ENCODE results near the gene ELFN2. TPM values are rescaled to one million over a fixed set of nuclear protein-coding genes. Genes with fewer than 3 reads are reported as not detected.
A peak's percentile ranks its signal among the peaks of the same experiment; 100 is the strongest.

Gene ELFN2
- total RNA-seq, 1 donor from 2014 or later, result 0.82 TPM

DNA sequence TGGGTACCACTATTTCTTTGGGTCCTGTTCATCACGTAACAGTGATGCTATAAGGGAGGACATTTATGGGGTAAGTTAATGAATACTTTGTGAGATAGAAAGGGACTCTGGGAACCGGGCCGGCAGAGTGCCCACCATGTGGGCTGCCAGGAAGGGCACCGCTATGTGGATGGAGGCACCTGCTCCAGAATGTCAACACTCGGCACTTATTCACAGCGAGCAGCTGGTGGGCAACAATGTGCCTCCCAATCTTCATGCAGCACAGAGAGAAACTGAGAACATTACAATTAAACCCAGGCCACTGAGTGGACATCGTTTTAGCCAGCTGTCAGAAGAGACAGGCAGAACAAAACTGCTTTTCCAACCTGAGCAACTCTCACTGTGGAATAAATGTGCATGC is 15.8 kb upstream of the ELFN2 start:
- H3K36me3 Mint-ChIP-seq, result no peaks in the 10 kb centered on the region
- H3K4me3 Mint-ChIP-seq, result no peak overlapping the region
- H3K9me3 ChIP-seq (ENCODE audit: low read depth), result no peaks in the 10 kb centered on the region
- H3F3A ChIP-seq (ENCODE audit: low read depth), result no peaks in the 10 kb centered on the region
- no peaks in the 10 kb centered on the region for H4K20me1 ChIP-seq (ENCODE audit: low read depth)
- no peaks in the 10 kb centered on the region for H3K79me2 ChIP-seq (ENCODE audit: low read depth)
- no peaks in the 10 kb centered on the region for H3K4me1 ChIP-seq
- H3K27ac Mint-ChIP-seq, result peak overlapping the region; percentile 63
- peaks cover 10% of the 10 kb centered on the region for H3K27me3 Mint-ChIP-seq (ENCODE audit: insufficient read depth, low read depth)
- TF ChIP-seq, protein P1, sequence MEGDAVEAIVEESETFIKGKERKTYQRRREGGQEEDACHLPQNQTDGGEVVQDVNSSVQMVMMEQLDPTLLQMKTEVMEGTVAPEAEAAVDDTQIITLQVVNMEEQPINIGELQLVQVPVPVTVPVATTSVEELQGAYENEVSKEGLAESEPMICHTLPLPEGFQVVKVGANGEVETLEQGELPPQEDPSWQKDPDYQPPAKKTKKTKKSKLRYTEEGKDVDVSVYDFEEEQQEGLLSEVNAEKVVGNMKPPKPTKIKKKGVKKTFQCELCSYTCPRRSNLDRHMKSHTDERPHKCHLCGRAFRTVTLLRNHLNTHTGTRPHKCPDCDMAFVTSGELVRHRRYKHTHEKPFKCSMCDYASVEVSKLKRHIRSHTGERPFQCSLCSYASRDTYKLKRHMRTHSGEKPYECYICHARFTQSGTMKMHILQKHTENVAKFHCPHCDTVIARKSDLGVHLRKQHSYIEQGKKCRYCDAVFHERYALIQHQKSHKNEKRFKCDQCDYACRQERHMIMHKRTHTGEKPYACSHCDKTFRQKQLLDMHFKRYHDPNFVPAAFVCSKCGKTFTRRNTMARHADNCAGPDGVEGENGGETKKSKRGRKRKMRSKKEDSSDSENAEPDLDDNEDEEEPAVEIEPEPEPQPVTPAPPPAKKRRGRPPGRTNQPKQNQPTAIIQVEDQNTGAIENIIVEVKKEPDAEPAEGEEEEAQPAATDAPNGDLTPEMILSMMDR (IDR thresholded peaks at IDR 0.05), result no peak
- no peak for TF ChIP-seq EZH2 (IDR thresholded peaks at IDR 0.05)
- TF ChIP-seq EZH2phosphoT487 (IDR thresholded peaks at IDR 0.05), result no peak
- H3K36me3 ChIP-seq, result no peaks in the 10 kb centered on the region
- H3K27ac ChIP-seq, result no peak overlapping the region
- H3K4me2 ChIP-seq, result no peak overlapping the region
- H3K27me3 ChIP-seq, result no peaks in the 10 kb centered on the region
- H3K4me1 Mint-ChIP-seq, result peaks cover 15% of the 10 kb centered on the region
- no peak overlapping the region for H3K4me3 ChIP-seq
- no peaks in the 10 kb centered on the region for H3K9me3 Mint-ChIP-seq
- DNase-seq (ENCODE audit: low spot score), result no peak
- no peak overlapping the region for H3K9ac ChIP-seq
- H2AFZ ChIP-seq (replicated peaks), result no peak overlapping the region

DNA sequence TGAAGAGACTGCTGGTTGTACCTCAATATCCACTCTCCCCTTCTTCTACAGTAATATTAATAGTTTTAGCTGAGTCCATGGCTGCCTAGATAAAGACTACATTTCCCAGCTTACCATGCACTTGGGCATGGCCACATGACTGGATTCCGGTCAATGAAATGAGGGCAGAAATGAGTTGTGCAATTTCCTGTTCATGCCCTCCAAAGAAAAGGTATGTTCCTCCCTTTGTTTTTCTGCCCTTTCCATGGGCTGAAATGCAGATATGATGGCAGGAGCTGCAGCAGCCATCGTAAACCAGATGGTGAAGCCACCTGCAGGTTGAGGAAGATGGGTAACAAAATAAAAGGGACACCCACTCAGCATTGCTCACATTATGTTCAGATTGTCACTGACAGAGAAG is 15.3 kb upstream of the ELFN2 start:
- Mint-ChIP-seq H3K27ac (no peak overlapping the region), H3K4me3 (no peak overlapping the region), H3K4me1 (peaks cover 13% of the 10 kb centered on the region), H3K27me3 (ENCODE audit: insufficient read depth, low read depth) (peaks cover 9% of the 10 kb centered on the region), H3K9me3 (no peaks in the 10 kb centered on the region), H3K36me3 (no peaks in the 10 kb centered on the region)
- no peak overlapping the region for H3K4me2 ChIP-seq
- H3K36me3 ChIP-seq, result no peaks in the 10 kb centered on the region
- no peaks in the 10 kb centered on the region for H3K79me2 ChIP-seq (ENCODE audit: low read depth)
- no peak overlapping the region for H3K27ac ChIP-seq
- no peaks in the 10 kb centered on the region for H3K9me3 ChIP-seq (ENCODE audit: low read depth)
- no peaks in the 10 kb centered on the region for H3F3A ChIP-seq (ENCODE audit: low read depth)
- no peak overlapping the region for H3K4me3 ChIP-seq
- H3K9ac ChIP-seq, result no peak overlapping the region
- H4K20me1 ChIP-seq (ENCODE audit: low read depth), result no peaks in the 10 kb centered on the region
- TF ChIP-seq EZH2phosphoT487 (IDR thresholded peaks at IDR 0.05), result no peak
- TF ChIP-seq, protein P1 (IDR thresholded peaks at IDR 0.05), result no peak
- no peak for TF ChIP-seq EZH2 (IDR thresholded peaks at IDR 0.05)
- no peaks in the 10 kb centered on the region for H3K27me3 ChIP-seq
- no peak overlapping the region for H2AFZ ChIP-seq (replicated peaks)
- H3K4me1 ChIP-seq, result no peaks in the 10 kb centered on the region
- no peak for DNase-seq (ENCODE audit: low spot score)

DNA sequence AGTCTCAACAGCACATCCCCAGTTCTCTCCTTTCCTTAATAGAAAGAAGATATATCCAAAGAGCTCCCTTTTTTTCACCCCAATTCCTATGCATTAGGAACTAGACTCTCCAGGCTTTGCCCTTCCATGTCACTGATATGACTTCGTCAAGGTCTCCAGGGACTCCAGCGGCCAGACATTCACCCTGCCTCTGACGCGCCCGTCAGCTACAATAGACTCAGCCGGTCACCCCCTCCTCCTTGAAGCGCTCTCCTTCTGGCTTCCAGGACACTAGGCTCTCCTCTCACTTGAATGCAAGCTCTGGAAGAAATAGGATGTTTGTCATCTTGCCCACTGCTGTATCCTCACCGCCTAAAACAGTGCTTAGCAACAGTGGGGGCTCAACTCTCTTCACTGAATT is 14.9 kb upstream of the ELFN2 start:
- Histone ChIP-seq H3K27me3 (no peaks in the 10 kb centered on the region), H3K4me2 (no peak overlapping the region), H3K4me1 (no peaks in the 10 kb centered on the region), H3K36me3 (no peaks in the 10 kb centered on the region), H3F3A (ENCODE audit: low read depth) (no peaks in the 10 kb centered on the region), H2AFZ (replicated peaks) (no peak overlapping the region), H3K9ac (no peak overlapping the region), H3K27ac (no peak overlapping the region), H3K9me3 (ENCODE audit: low read depth) (no peaks in the 10 kb centered on the region), H3K4me3 (no peak overlapping the region), H3K79me2 (ENCODE audit: low read depth) (no peaks in the 10 kb centered on the region), H4K20me1 (ENCODE audit: low read depth) (no peaks in the 10 kb centered on the region)
- Mint-ChIP-seq H3K27ac (no peak overlapping the region), H3K9me3 (no peaks in the 10 kb centered on the region), H3K4me1 (peaks cover 9% of the 10 kb centered on the region), H3K4me3 (no peak overlapping the region), H3K27me3 (ENCODE audit: insufficient read depth, low read depth) (peaks cover 7% of the 10 kb centered on the region), H3K36me3 (no peaks in the 10 kb centered on the region)
- no peak for DNase-seq (ENCODE audit: low spot score)
- no peak for TF ChIP-seq EZH2phosphoT487 (IDR thresholded peaks at IDR 0.05)
- TF ChIP-seq EZH2 (IDR thresholded peaks at IDR 0.05), result no peak
- TF ChIP-seq, protein P1 (IDR thresholded peaks at IDR 0.05), result no peak

All from neural progenitor cell (in vitro differentiated cells).